Ishikawa (cell line): ENCODE data around the gene HTT.

Source experiments
- CEBPB ChIP-seq: IDR thresholded peaks from 2 replicates; pipeline ENCODE4 v1.6.1; 2012
- CREB1 ChIP-seq: IDR thresholded peaks from 2 replicates; pipeline ENCODE4 v1.6.1; 2012; ENCODE audit warnings: low read depth
- EGR1 ChIP-seq: IDR thresholded peaks from 2 replicates; pipeline ENCODE4 v1.6.1; 2012
- EP300 ChIP-seq: IDR thresholded peaks from 2 replicates; pipeline ENCODE4 v1.6.1; 2012; ENCODE audit warnings: borderline replicate concordance
- FOXM1 ChIP-seq: IDR thresholded peaks from 2 replicates; pipeline ENCODE4 v1.6.1; 2012; ENCODE audit warnings: low read depth, borderline replicate concordance
- MAX ChIP-seq: IDR thresholded peaks from 2 replicates; pipeline ENCODE4 v1.6.1; 2012
- NFIC ChIP-seq: IDR thresholded peaks from 2 replicates; pipeline ENCODE4 v1.6.1; 2012
- RAD21 ChIP-seq: IDR thresholded peaks from 2 replicates; pipeline ENCODE4 v1.6.1; 2012; ENCODE audit warnings: low read depth
- TAF1 ChIP-seq: IDR thresholded peaks from 2 replicates; pipeline ENCODE4 v1.6.1; 2012; ENCODE audit warnings: low read depth, mild to moderate bottlenecking
- TCF12 ChIP-seq: IDR thresholded peaks from 2 replicates; pipeline ENCODE4 v1.6.1; 2012; ENCODE audit warnings: low read depth
- TEAD4 ChIP-seq: IDR thresholded peaks from 2 replicates; pipeline ENCODE4 v1.6.1; 2012
- USF1 ChIP-seq: IDR thresholded peaks from 2 replicates; pipeline ENCODE4 v1.6.1; 2012
- YY1 ChIP-seq: IDR thresholded peaks from 2 replicates; pipeline ENCODE4 v1.6.1; 2012; ENCODE audit warnings: low read depth
- ZBTB7A ChIP-seq: IDR thresholded peaks from 2 replicates; pipeline ENCODE4 v1.6.1; 2012; ENCODE audit warnings: low read depth
- TF ChIP-seq, protein P1 (sequence below): IDR thresholded peaks from 2 replicates; pipeline ENCODE4 v1.6.1; 2012; ENCODE audit warnings: low read depth, mild to moderate bottlenecking

The HTT gene

GRCh38 chr4:3283483-3283882 is 209.0 kb downstream of the HTT start:
- no peak for TF ChIP-seq NFIC
- no peak for TF ChIP-seq CREB1
- TF ChIP-seq ZBTB7A = no peak
- TF ChIP-seq, protein P1, sequence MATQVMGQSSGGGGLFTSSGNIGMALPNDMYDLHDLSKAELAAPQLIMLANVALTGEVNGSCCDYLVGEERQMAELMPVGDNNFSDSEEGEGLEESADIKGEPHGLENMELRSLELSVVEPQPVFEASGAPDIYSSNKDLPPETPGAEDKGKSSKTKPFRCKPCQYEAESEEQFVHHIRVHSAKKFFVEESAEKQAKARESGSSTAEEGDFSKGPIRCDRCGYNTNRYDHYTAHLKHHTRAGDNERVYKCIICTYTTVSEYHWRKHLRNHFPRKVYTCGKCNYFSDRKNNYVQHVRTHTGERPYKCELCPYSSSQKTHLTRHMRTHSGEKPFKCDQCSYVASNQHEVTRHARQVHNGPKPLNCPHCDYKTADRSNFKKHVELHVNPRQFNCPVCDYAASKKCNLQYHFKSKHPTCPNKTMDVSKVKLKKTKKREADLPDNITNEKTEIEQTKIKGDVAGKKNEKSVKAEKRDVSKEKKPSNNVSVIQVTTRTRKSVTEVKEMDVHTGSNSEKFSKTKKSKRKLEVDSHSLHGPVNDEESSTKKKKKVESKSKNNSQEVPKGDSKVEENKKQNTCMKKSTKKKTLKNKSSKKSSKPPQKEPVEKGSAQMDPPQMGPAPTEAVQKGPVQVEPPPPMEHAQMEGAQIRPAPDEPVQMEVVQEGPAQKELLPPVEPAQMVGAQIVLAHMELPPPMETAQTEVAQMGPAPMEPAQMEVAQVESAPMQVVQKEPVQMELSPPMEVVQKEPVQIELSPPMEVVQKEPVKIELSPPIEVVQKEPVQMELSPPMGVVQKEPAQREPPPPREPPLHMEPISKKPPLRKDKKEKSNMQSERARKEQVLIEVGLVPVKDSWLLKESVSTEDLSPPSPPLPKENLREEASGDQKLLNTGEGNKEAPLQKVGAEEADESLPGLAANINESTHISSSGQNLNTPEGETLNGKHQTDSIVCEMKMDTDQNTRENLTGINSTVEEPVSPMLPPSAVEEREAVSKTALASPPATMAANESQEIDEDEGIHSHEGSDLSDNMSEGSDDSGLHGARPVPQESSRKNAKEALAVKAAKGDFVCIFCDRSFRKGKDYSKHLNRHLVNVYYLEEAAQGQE = no peak
- TF ChIP-seq TAF1 = no peak
- no peak for TF ChIP-seq EGR1
- no peak for TF ChIP-seq FOXM1
- no peak for TF ChIP-seq RAD21
- no peak for TF ChIP-seq EP300
- TF ChIP-seq MAX = no peak
- no peak for TF ChIP-seq YY1

- TF ChIP-seq RAD21 (no peak), EGR1 (no peak), CREB1 (no peak), CEBPB (no peak), NFIC (no peak), YY1 (no peak)
- TF ChIP-seq, protein P1 = no peak
Observed at GRCh38 chr4:3283916-3284315, 209.4 kb downstream of the HTT start.

DNA sequence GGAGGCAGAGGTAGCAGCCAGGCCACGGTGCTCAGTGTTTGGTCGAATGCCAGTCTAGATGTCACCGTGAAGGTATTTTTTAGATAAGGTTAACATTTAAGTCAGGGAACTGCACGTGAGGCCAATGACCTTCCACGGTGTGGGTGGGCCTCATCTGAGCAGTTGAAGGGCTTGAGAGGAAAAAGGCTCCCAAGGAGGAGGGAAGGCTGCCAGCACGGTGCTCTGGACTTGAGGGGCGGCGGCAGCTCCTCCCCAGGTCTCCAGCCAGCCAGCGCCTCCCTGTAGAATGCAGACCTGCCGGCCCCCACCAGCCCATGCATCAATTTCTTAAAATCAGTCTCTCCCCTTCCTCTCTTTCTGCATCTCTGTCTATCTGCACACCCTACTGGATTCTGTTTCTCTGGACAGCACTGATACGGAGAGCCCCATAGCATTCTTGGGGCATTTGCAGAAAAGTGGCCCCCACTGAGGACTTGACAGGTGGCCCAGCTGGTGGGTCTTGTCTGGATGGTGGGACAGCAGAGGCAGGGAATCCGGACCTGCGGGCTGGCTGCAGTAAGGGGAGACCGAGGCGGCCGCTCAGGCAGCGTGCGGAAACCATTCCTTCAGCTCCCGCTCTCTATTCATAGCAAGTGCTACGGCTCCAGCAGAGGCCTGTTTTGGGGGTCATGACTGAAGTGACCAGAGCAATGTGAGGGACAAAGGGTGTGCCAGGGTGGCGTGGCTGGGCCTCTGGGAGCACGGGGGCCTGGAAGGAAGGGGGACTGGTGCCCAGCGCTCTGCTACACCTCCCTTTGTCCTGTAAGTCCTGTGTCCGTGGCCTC is 210.5 kb downstream of the HTT start:
- TF ChIP-seq TAF1 (no peak), CREB1 (no peak), EP300 (no peak), EGR1 (no peak), CEBPB (no peak), TEAD4 (no peak), RAD21 (no peak), NFIC (no peak), ZBTB7A (no peak), TCF12 (no peak), MAX (no peak), FOXM1 (no peak), YY1 (no peak), USF1 (no peak)
- TF ChIP-seq, protein P1 = no peak

GRCh38 chr4:3285558-3286334 is 211.3 kb downstream of the HTT start:
- no peak for TF ChIP-seq YY1
- no peak for TF ChIP-seq ZBTB7A
- TF ChIP-seq EGR1 = no peak
- TF ChIP-seq CEBPB = no peak
- no peak for TF ChIP-seq USF1
- TF ChIP-seq EP300 = no peak
- TF ChIP-seq, protein P1 = no peak
- no peak for TF ChIP-seq TCF12
- no peak for TF ChIP-seq TAF1
- TF ChIP-seq NFIC = no peak
- no peak for TF ChIP-seq CREB1
- TF ChIP-seq FOXM1 = no peak
- no peak for TF ChIP-seq RAD21
- no peak for TF ChIP-seq TEAD4
